Muscle layer of colon (tissue), 2 donors: ENCODE results near the gene RHOH.

Source experiments
- H3K27ac ChIP-seq: one replicate; pipeline ENCODE4 v1.7.0; 2013; ENCODE audit warnings: low read depth, mild to moderate bottlenecking, low read length, moderate library complexity
- H3K27me3 ChIP-seq, 2 donors: one replicate each; pipeline ENCODE4 v1.7.0; 2013; ENCODE audit warnings: low read length in 2 of 2, mild to moderate bottlenecking in 2 of 2; ENCODE audit not compliant: insufficient read depth in 2 of 2, control insufficient read depth in 1 of 2
- H3K36me3 ChIP-seq: one replicate; pipeline ENCODE4 v1.7.0; 2013; ENCODE audit warnings: mild to moderate bottlenecking, low read length; ENCODE audit not compliant: insufficient read depth
- H3K4me1 ChIP-seq: one replicate; pipeline ENCODE4 v1.7.0; 2013; ENCODE audit warnings: mild to moderate bottlenecking, low read length; ENCODE audit not compliant: insufficient read depth
- H3K4me3 ChIP-seq, 2 donors: one replicate each; pipeline ENCODE4 v1.7.0; 2013; ENCODE audit warnings: low read length in 2 of 2, low read depth in 1 of 2, mild to moderate bottlenecking in 1 of 2, moderate library complexity in 1 of 2
- H3K9ac ChIP-seq: one replicate; pipeline ENCODE4 v1.7.0; 2013; ENCODE audit warnings: low read length
- H3K9me3 ChIP-seq: one replicate; pipeline ENCODE4 v1.7.0; 2013; ENCODE audit warnings: mild to moderate bottlenecking, low read length
- donor health status: abdominal sarcoma.
- donor health status: Adenocarcinoma of cecum.

RHOH gene

DNA sequence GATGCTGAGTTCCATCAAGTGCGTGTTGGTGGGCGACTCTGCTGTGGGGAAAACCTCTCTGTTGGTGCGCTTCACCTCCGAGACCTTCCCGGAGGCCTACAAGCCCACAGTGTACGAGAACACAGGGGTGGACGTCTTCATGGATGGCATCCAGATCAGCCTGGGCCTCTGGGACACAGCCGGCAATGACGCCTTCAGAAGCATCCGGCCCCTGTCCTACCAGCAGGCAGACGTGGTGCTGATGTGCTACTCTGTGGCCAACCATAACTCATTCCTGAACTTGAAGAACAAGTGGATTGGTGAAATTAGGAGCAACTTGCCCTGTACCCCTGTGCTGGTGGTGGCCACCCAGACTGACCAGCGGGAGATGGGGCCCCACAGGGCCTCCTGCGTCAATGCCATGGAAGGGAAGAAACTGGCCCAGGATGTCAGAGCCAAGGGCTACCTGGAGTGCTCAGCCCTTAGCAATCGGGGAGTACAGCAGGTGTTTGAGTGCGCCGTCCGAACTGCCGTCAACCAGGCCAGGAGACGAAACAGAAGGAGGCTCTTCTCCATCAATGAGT is 46.6 kb downstream of the RHOH start:
- Histone ChIP-seq H3K27me3 (no peaks in the 10 kb centered on the region), H3K9me3 (no peaks in the 10 kb centered on the region), H3K4me1 (no peaks in the 10 kb centered on the region), H3K9ac (no peak overlapping the region), H3K4me3 (no peak overlapping the region), H3K36me3 (no peaks in the 10 kb centered on the region), H3K27ac (no peak overlapping the region)

GRCh38 chr4:40244606-40245005 is 47.8 kb downstream of the RHOH start:
- H3K36me3 ChIP-seq: no peaks in the 10 kb centered on the region
- no peaks in the 10 kb centered on the region for H3K27me3 ChIP-seq
- no peak overlapping the region for H3K27ac ChIP-seq
- H3K4me3 ChIP-seq: no peak overlapping the region
- H3K4me1 ChIP-seq: no peaks in the 10 kb centered on the region
- H3K9ac ChIP-seq: no peak overlapping the region
- H3K9me3 ChIP-seq: no peaks in the 10 kb centered on the region

DNA sequence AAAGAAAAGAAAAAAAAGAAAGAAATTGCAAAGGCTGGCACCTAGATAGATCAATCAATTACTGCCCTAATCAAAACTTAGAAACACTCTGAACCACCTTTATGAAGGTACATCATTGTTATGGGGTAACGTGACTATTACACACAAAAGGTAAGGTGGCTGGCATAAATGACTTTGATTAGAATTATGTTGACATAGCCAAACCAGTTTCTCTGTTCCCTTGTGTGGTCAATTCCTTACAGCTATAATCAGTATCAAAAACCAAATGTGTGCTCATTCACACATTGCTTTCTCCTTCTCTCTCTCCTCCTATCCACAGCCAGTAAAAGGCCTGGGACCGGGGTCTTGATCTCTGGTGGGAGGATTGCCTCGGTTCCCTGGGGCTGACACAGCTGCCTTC is 48.7 kb downstream of the RHOH start:
- no peaks in the 10 kb centered on the region for H3K27me3 ChIP-seq
- H3K4me3 ChIP-seq: no peak overlapping the region
- H3K36me3 ChIP-seq: no peaks in the 10 kb centered on the region
- no peak overlapping the region for H3K27ac ChIP-seq
- no peak overlapping the region for H3K9ac ChIP-seq
- H3K9me3 ChIP-seq: no peaks in the 10 kb centered on the region
- no peaks in the 10 kb centered on the region for H3K4me1 ChIP-seq

DNA sequence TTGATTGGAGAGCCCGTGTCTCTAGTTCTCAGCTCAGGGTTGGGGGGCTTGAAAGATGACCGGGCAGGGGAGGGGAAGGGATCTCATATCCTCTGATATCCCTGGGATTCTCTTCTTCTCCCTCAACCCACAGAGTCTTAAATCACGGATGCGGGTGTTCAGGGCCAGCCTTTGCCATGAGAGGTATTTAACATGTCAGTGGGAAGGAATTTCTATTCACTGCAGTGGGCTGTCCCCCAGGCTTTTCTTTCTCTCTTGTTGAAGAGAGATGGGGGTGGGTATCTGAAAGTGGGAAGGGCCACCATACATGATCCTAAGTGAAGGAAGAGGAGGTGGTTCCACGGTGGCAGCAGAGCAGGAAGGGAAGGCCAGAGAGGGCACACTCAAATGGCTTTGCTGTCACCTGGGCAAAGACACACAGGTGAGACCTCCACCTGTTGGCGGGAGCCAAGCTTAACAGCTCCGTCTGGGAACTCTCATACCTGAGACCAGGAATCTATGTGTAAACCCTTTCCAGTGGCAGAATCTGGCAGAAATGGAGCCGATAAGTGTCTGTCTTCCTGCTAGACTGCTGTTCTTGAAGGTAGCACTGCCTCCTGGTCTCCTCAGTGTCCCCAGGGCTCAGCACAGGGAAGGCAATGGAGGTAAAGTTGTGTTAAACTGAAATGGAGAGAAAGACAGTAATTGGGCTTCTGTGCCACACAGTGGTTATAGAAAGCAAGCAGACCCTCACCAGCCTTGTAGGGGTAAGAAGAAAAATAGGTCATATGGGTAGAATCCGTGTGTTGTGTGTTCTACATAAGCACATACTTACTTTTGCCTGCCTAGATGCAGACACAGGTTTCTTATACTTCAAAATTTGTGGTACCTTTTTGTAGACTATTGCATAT is 49.4 kb downstream of the RHOH start:
- no peak overlapping the region for H3K4me3 ChIP-seq
- H3K36me3 ChIP-seq: no peaks in the 10 kb centered on the region
- H3K4me1 ChIP-seq: no peaks in the 10 kb centered on the region
- H3K9ac ChIP-seq: no peak overlapping the region
- no peaks in the 10 kb centered on the region for H3K27me3 ChIP-seq
- H3K9me3 ChIP-seq: no peaks in the 10 kb centered on the region
- H3K27ac ChIP-seq: no peak overlapping the region

DNA sequence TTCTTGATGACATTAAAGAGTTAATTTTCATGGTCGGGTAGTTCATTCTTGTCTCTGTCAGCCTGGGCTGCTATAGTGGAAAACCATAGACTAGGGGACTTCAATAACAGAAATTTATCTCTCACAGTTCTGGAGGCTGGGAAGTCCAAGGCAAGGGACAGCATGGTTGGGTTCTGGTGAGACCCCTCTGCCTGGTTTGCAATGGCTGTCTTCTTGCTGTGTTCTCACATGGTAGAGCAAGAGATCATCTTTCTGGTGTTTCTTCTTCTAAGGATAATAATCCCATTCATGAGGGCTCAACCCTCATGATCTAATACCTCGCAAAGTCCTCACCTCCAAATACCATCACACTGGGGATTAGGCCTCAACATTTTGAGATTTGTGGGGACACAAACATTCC is 50.1 kb downstream of the RHOH start:
- Histone ChIP-seq H3K4me1 (no peaks in the 10 kb centered on the region), H3K9me3 (no peaks in the 10 kb centered on the region), H3K27ac (no peak overlapping the region), H3K27me3 (no peaks in the 10 kb centered on the region), H3K36me3 (no peaks in the 10 kb centered on the region), H3K4me3 (no peak overlapping the region), H3K9ac (no peak overlapping the region)

- Histone ChIP-seq H3K27ac (no peak overlapping the region), H3K9ac (no peak overlapping the region), H3K36me3 (no peaks in the 10 kb centered on the region), H3K9me3 (no peaks in the 10 kb centered on the region), H3K27me3 (no peaks in the 10 kb centered on the region), H3K4me3 (no peak overlapping the region), H3K4me1 (no peaks in the 10 kb centered on the region)
Observed at GRCh38 chr4:40247350-40247749, 50.5 kb downstream of the RHOH start.

DNA sequence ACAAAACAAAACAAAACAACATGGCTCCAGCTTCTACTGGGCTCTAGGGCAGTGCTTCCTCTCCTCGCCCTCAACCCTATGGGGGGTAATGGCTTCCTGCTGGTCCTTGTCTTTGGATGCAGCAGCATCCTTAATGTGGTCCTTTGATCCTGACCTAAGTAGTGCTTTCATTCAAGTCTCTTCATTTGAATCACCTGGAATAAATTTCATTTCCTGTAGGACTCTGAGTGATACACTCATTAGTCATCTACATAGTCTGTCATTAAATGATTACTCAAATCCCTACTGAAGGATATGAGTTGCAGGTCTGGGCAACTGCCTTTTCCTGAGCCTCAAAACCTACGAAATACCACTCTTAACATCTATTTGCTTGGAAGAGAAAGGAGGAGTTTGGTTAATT is 54.5 kb downstream of the RHOH start:
- Histone ChIP-seq H3K4me1 (peaks cover 8% of the 10 kb centered on the region), H3K9me3 (no peaks in the 10 kb centered on the region), H3K9ac (no peak overlapping the region)

GRCh38 chr4:40253906-40254305 is 57.1 kb downstream of the RHOH start:
- Histone ChIP-seq H3K27ac (no peak overlapping the region), H3K4me1 (peaks cover 8% of the 10 kb centered on the region), H3K9me3 (no peaks in the 10 kb centered on the region), H3K4me3 (no peak overlapping the region), H3K36me3 (no peaks in the 10 kb centered on the region), H3K27me3 (no peaks in the 10 kb centered on the region), H3K9ac (no peak overlapping the region)

More for the DNA sequence above, 54.5 kb downstream of the RHOH start:
- Histone ChIP-seq H3K4me3 (no peak overlapping the region), H3K36me3 (no peaks in the 10 kb centered on the region), H3K27me3 (no peaks in the 10 kb centered on the region), H3K27ac (no peak overlapping the region)

- Histone ChIP-seq H3K4me1 (peaks cover 8% of the 10 kb centered on the region), H3K36me3 (no peaks in the 10 kb centered on the region), H3K27me3 (no peaks in the 10 kb centered on the region), H3K4me3 (no peak overlapping the region), H3K27ac (no peak overlapping the region), H3K9me3 (no peaks in the 10 kb centered on the region), H3K9ac (no peak overlapping the region)
Observed at GRCh38 chr4:40254608-40255392, 58.0 kb downstream of the RHOH start.

- no peak overlapping the region for H3K9ac ChIP-seq
- H3K27ac ChIP-seq: no peak overlapping the region
- H3K4me1 ChIP-seq: peaks cover 8% of the 10 kb centered on the region
Observed at GRCh38 chr4:40255393-40256281, 58.8 kb downstream of the RHOH start.

GRCh38 chr4:40256329-40256728 is 59.5 kb downstream of the RHOH start:
- Histone ChIP-seq H3K9ac (no peak overlapping the region), H3K9me3 (no peaks in the 10 kb centered on the region), H3K4me3 (no peak overlapping the region), H3K27ac (no peak overlapping the region), H3K36me3 (no peaks in the 10 kb centered on the region), H3K4me1 (peaks cover 8% of the 10 kb centered on the region), H3K27me3 (no peaks in the 10 kb centered on the region)

More at GRCh38 chr4:40255393-40256281, 58.8 kb downstream of the RHOH start:
- Histone ChIP-seq H3K27me3 (no peaks in the 10 kb centered on the region), H3K9me3 (no peaks in the 10 kb centered on the region), H3K36me3 (no peaks in the 10 kb centered on the region), H3K4me3 (no peak overlapping the region)
